ENCODE results near the gene ZNF236. TPM values are rescaled to one million over a fixed set of nuclear protein-coding genes. Genes with fewer than 3 reads are reported as not detected.

Gene ZNF236
- total and polyA plus RNA-seq, 2 donors (not counting 1 experiment from before 2014, with no cell fraction given) = 8.9 to 39.5 TPM

DNA sequence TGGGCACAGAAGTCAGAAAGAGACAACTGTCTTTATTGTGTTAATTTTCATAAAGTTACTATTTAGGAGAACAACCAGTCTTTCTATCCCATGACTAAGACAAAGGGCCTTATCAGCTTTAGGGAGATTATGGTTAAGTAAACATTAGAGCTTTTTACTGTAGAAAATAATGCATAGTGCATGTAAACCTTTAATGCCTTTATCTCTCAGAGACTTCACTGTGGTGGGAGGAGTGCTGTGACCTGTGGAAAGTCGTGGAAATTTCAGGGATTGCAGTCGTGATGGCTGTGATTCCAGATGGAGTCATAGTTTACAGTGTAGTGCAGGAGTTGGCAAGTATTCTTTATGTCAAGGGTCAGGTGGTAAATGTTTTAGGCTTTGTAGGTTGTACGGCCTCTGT, 15.8 kb downstream of the ZNF236 start:
- no peaks in the 10 kb centered on the region for H3K36me3 ChIP-seq (replicated peaks in 1 of 2; ENCODE audit: control extremely low read depth in 1 of 2, control insufficient read depth in 1 of 2, extremely low read depth in 1 of 2, insufficient read depth in 2 of 2, low read length in 1 of 2)
- no peaks in the 10 kb centered on the region for H3K27me3 ChIP-seq (replicated peaks in 1 of 4; ENCODE audit: control extremely low read depth in 1 of 4, control insufficient read depth in 3 of 4, insufficient read depth in 4 of 4, low read length in 3 of 4)
- H3K27ac Mint-ChIP-seq = no peak overlapping the region
- no peak overlapping the region for H3K27ac ChIP-seq (ENCODE audit: low read length in 2 of 2)
- 97% methylated on average over 3 of the region's 3 CpGs for WGBS (ENCODE audit: insufficient coverage)
- peaks cover 95% of the 10 kb centered on the region for H3K79me2 ChIP-seq (ENCODE audit: control insufficient read depth, insufficient read depth, low read length)
- no peak overlapping the region for H3K4me3 Mint-ChIP-seq
- no peaks in the 10 kb centered on the region for H3K27me3 Mint-ChIP-seq
- intact Hi-C loops (cut with micrococcal nuclease) = no loop called here
- H3K9me3 Mint-ChIP-seq (ENCODE audit: insufficient read depth) = no peaks in the 10 kb centered on the region
- ATAC-seq (ENCODE audit: low read depth) (no peak), DNase-seq (no peak)
- H3K4me2 ChIP-seq (replicated peaks; ENCODE audit: low read depth, low read length, poor library complexity, severe bottlenecking) = no peak overlapping the region
- TF ChIP-seq EZH2 (IDR thresholded peaks at IDR 0.05; ENCODE audit: borderline replicate concordance, insufficient read depth, low read depth, low read length, poor library complexity, severe bottlenecking) = no peak
- TF ChIP-seq, protein P1, sequence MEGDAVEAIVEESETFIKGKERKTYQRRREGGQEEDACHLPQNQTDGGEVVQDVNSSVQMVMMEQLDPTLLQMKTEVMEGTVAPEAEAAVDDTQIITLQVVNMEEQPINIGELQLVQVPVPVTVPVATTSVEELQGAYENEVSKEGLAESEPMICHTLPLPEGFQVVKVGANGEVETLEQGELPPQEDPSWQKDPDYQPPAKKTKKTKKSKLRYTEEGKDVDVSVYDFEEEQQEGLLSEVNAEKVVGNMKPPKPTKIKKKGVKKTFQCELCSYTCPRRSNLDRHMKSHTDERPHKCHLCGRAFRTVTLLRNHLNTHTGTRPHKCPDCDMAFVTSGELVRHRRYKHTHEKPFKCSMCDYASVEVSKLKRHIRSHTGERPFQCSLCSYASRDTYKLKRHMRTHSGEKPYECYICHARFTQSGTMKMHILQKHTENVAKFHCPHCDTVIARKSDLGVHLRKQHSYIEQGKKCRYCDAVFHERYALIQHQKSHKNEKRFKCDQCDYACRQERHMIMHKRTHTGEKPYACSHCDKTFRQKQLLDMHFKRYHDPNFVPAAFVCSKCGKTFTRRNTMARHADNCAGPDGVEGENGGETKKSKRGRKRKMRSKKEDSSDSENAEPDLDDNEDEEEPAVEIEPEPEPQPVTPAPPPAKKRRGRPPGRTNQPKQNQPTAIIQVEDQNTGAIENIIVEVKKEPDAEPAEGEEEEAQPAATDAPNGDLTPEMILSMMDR (IDR thresholded peaks at IDR 0.05) = no peak
- no peak overlapping the region for H3K4me3 ChIP-seq (ENCODE audit: control extremely low read depth in 1 of 5, extremely low read depth in 1 of 5, insufficient read depth in 1 of 5, low read depth in 2 of 5, low read length in 4 of 5)
- ChIA-PET POLR2A (no interaction called here), CTCF (no interaction called here)
- no peaks in the 10 kb centered on the region for H3K4me1 ChIP-seq (ENCODE audit: control insufficient read depth in 2 of 2, insufficient read depth in 2 of 2, low read length in 2 of 2)
- H3K4me1 Mint-ChIP-seq = peaks cover 18% of the 10 kb centered on the region
- no peak overlapping the region for H2AFZ ChIP-seq (ENCODE audit: insufficient read depth, low read depth, low read length, poor library complexity, severe bottlenecking)
- no peak overlapping the region for H3K9ac ChIP-seq (ENCODE audit: low read length)
- peaks cover 24% of the 10 kb centered on the region for H4K20me1 ChIP-seq (ENCODE audit: control insufficient read depth, insufficient read depth, low read length, poor library complexity, severe bottlenecking)
- no peaks in the 10 kb centered on the region for H3K9me3 ChIP-seq (ENCODE audit: control extremely low read depth in 1 of 3, control insufficient read depth in 2 of 3, insufficient read depth in 1 of 3, low read length in 2 of 3)

- Mint-ChIP-seq H3K9me3 (ENCODE audit: insufficient read depth) (no peaks in the 10 kb centered on the region), H3K4me3 (no peak overlapping the region), H3K27ac (no peak overlapping the region), H3K4me1 (peaks cover 18% of the 10 kb centered on the region), H3K27me3 (no peaks in the 10 kb centered on the region)
- no peak for DNase-seq
- H3K4me1 ChIP-seq (ENCODE audit: control insufficient read depth in 2 of 2, insufficient read depth in 2 of 2, low read length in 2 of 2) = no peaks in the 10 kb centered on the region
- WGBS (ENCODE audit: insufficient coverage) = 95% methylated on average over 2 of the region's 4 CpGs
- H3K27ac ChIP-seq (ENCODE audit: low read length in 2 of 2) = no peak overlapping the region
- no peak overlapping the region for H3K4me3 ChIP-seq (ENCODE audit: control extremely low read depth in 1 of 5, extremely low read depth in 1 of 5, insufficient read depth in 1 of 5, low read depth in 2 of 5, low read length in 4 of 5)
- peaks cover 94% of the 10 kb centered on the region for H3K79me2 ChIP-seq (ENCODE audit: control insufficient read depth, insufficient read depth, low read length)
- CTCF ChIA-PET = no interaction called here
- H3K36me3 ChIP-seq (replicated peaks in 1 of 2; ENCODE audit: control extremely low read depth in 1 of 2, control insufficient read depth in 1 of 2, extremely low read depth in 1 of 2, insufficient read depth in 2 of 2, low read length in 1 of 2) = no peaks in the 10 kb centered on the region
- H2AFZ ChIP-seq (ENCODE audit: insufficient read depth, low read depth, low read length, poor library complexity, severe bottlenecking) = no peak overlapping the region
- intact Hi-C loops (cut with micrococcal nuclease) = no loop called here
- no peak overlapping the region for H3K9ac ChIP-seq (ENCODE audit: low read length)
- TF ChIP-seq, protein P1 (IDR thresholded peaks at IDR 0.05) = no peak
- no peak for TF ChIP-seq EZH2 (IDR thresholded peaks at IDR 0.05; ENCODE audit: borderline replicate concordance, insufficient read depth, low read depth, low read length, poor library complexity, severe bottlenecking)
- ATAC-seq (ENCODE audit: low read depth) = no peak
- no peak overlapping the region for H3K4me2 ChIP-seq (replicated peaks; ENCODE audit: low read depth, low read length, poor library complexity, severe bottlenecking)
- H3K27me3 ChIP-seq (replicated peaks in 1 of 4; ENCODE audit: control extremely low read depth in 1 of 4, control insufficient read depth in 3 of 4, insufficient read depth in 4 of 4, low read length in 3 of 4) = no peaks in the 10 kb centered on the region
- H3K9me3 ChIP-seq (ENCODE audit: control extremely low read depth in 1 of 3, control insufficient read depth in 2 of 3, insufficient read depth in 1 of 3, low read length in 2 of 3) = no peaks in the 10 kb centered on the region
- POLR2A ChIA-PET = no interaction called here
- peaks cover 25% of the 10 kb centered on the region for H4K20me1 ChIP-seq (ENCODE audit: control insufficient read depth, insufficient read depth, low read length, poor library complexity, severe bottlenecking)
Observed at GRCh38 chr18:76839086-76839794, 16.9 kb downstream of the ZNF236 start.
